H9 (cell line): ENCODE results near the gene KCNA2. TPM values are rescaled to one million over a fixed set of nuclear protein-coding genes. Genes with fewer than 3 reads are reported as not detected.

Source experiments
- DNase-seq: peaks from one replicate; pipeline ENCODE4 v3.0.0-alpha.2; 2017
- H2AFZ ChIP-seq: one replicate; pipeline ENCODE4 v1.6.1; 2013; ENCODE audit warnings: mild to moderate bottlenecking, low read length, control low read depth, moderate library complexity
- H2AK5ac ChIP-seq: 2 replicates; pipeline ENCODE4 v1.6.1; 2013; ENCODE audit warnings: low read length, control low read depth, mixed read lengths; ENCODE audit not compliant: insufficient read length
- H2BK120ac ChIP-seq: one replicate; pipeline ENCODE4 v1.6.1; 2013; ENCODE audit warnings: low read depth, mild to moderate bottlenecking, low read length, control low read depth, inconsistent platforms; ENCODE audit not compliant: poor library complexity, severe bottlenecking
- H2BK12ac ChIP-seq: 2 replicates; pipeline ENCODE4 v1.6.1; 2013; ENCODE audit warnings: low read length, control low read depth, mixed read lengths, low read depth; ENCODE audit not compliant: insufficient read length
- H2BK15ac ChIP-seq: 2 replicates; pipeline ENCODE4 v1.6.1; 2013; ENCODE audit warnings: low read depth, low read length, control low read depth
- H2BK20ac ChIP-seq: one replicate; pipeline ENCODE4 v1.6.1; 2013; ENCODE audit warnings: low read depth, mild to moderate bottlenecking, low read length, control low read depth, inconsistent platforms; ENCODE audit not compliant: poor library complexity, severe bottlenecking
- H2BK5ac ChIP-seq: 2 replicates; pipeline ENCODE4 v1.6.1; 2013; ENCODE audit warnings: low read length, control low read depth, mixed read lengths; ENCODE audit not compliant: insufficient read length
- H3K14ac ChIP-seq: 2 replicates; pipeline ENCODE4 v1.6.1; 2013; ENCODE audit warnings: low read length, control low read depth; ENCODE audit not compliant: insufficient read depth
- H3K18ac ChIP-seq: 2 replicates; pipeline ENCODE4 v1.6.1; 2013; ENCODE audit warnings: low read depth, mild to moderate bottlenecking, mixed read lengths, low read length, control low read depth; ENCODE audit not compliant: insufficient read length
- H3K23ac ChIP-seq: 2 replicates; pipeline ENCODE4 v1.6.1; 2013; ENCODE audit warnings: low read length, control low read depth, mixed read lengths, low read depth; ENCODE audit not compliant: insufficient read length
- H3K23me2 ChIP-seq: 2 replicates; pipeline ENCODE4 v1.6.1; 2013; ENCODE audit warnings: low read depth, mild to moderate bottlenecking, mixed read lengths, low read length, control low read depth; ENCODE audit not compliant: insufficient read length, poor library complexity, severe bottlenecking
- H3K27ac ChIP-seq: 2 replicates; pipeline ENCODE4 v1.5.1; 2013; ENCODE audit warnings: low read length, control low read depth, mixed read lengths, low read depth; ENCODE audit not compliant: insufficient read length
- H3K27me3 ChIP-seq: 2 replicates; pipeline ENCODE4 v1.6.1; 2013; ENCODE audit warnings: low read length, control low read depth, inconsistent platforms; ENCODE audit not compliant: insufficient read depth
- H3K4ac ChIP-seq: 2 replicates; pipeline ENCODE4 v1.6.1; 2013; ENCODE audit warnings: low read depth, mild to moderate bottlenecking, control low read depth, inconsistent platforms, low read length, moderate library complexity
- H3K4me1 ChIP-seq: 2 replicates; pipeline ENCODE4 v1.6.1; 2013; ENCODE audit warnings: low read length, control low read depth, inconsistent platforms; ENCODE audit not compliant: insufficient read depth
- H3K4me2 ChIP-seq: 2 replicates; pipeline ENCODE4 v1.6.1; 2013; ENCODE audit warnings: low read length, control low read depth, mixed read lengths; ENCODE audit not compliant: insufficient read length, insufficient read depth
- H3K56ac ChIP-seq: 2 replicates; pipeline ENCODE4 v1.6.1; 2013; ENCODE audit warnings: low read depth, mild to moderate bottlenecking, mixed read lengths, low read length, control low read depth; ENCODE audit not compliant: insufficient read length
- H3K79me1 ChIP-seq: 2 replicates; pipeline ENCODE4 v1.6.1; 2013; ENCODE audit warnings: low read depth, mild to moderate bottlenecking, moderate library complexity, low read length, control low read depth, inconsistent platforms; ENCODE audit not compliant: insufficient read depth, poor library complexity, severe bottlenecking
- H3K79me2 ChIP-seq: 2 replicates; pipeline ENCODE4 v1.6.1; 2013; ENCODE audit warnings: low read length, control low read depth, inconsistent platforms; ENCODE audit not compliant: insufficient read depth
- H3K9ac ChIP-seq: 2 replicates; pipeline ENCODE4 v1.6.1; 2013; ENCODE audit warnings: low read length, control low read depth, mixed read lengths; ENCODE audit not compliant: insufficient read length; ENCODE audit errors: extremely low read depth
- H3K9me3 ChIP-seq: one replicate; pipeline ENCODE4 v1.6.1; 2013; ENCODE audit warnings: low read depth, low read length, inconsistent platforms; ENCODE audit not compliant: control insufficient read depth
- H3T11ph ChIP-seq: one replicate; pipeline ENCODE4 v1.6.1; 2013; ENCODE audit warnings: mild to moderate bottlenecking, low read length, control low read depth, inconsistent platforms
- H4K20me1 ChIP-seq: one replicate; pipeline ENCODE4 v1.6.1; 2013; ENCODE audit not compliant: control insufficient read depth, insufficient read length, insufficient read depth
- H4K5ac ChIP-seq: 2 replicates; pipeline ENCODE4 v1.6.1; 2013; ENCODE audit warnings: low read depth, mild to moderate bottlenecking, mixed read lengths, low read length, control low read depth; ENCODE audit not compliant: insufficient read length
- H4K8ac ChIP-seq: replicated peaks from 2 replicates; pipeline ENCODE4 v1.6.1; 2013; ENCODE audit warnings: low read length, control low read depth, mixed read lengths, low read depth; ENCODE audit not compliant: insufficient read length
- H4K91ac ChIP-seq: 2 replicates; pipeline ENCODE4 v1.6.1; 2013; ENCODE audit warnings: low read depth, mild to moderate bottlenecking, moderate library complexity, mixed read lengths, low read length, control low read depth; ENCODE audit not compliant: insufficient read length
- H3K27ac Mint-ChIP-seq, 3 experiments: 2 replicates in 2 of 3; 3 replicates in 1 of 3; pipeline ENCODE4 v1.8.0; 2020 to 2021; ENCODE audit warnings: mixed read lengths in 3 of 3, mild to moderate bottlenecking in 1 of 3, moderate library complexity in 1 of 3
- H3K27me3 Mint-ChIP-seq: 2 replicates; pipeline ENCODE4 v1.8.0; 2021; ENCODE audit warnings: low read depth, mild to moderate bottlenecking, moderate library complexity, mixed read lengths
- H3K36me3 Mint-ChIP-seq, 3 experiments: 2 replicates in 2 of 3; 3 replicates in 1 of 3; pipeline ENCODE4 v1.8.0; 2020 to 2021; ENCODE audit warnings: low read depth in 3 of 3, mixed read lengths in 3 of 3; ENCODE audit not compliant: insufficient read depth in 1 of 3
- H3K4me1 Mint-ChIP-seq, 2 experiments: 2 replicates each; pipeline ENCODE4 v1.8.0; 2020; ENCODE audit warnings: mixed read lengths in 2 of 2
- H3K4me3 Mint-ChIP-seq, 2 experiments: 2 replicates in 1 of 2; 3 replicates in 1 of 2; pipeline ENCODE4 v1.8.0; 2020 to 2021; ENCODE audit warnings: mild to moderate bottlenecking in 2 of 2, mixed read lengths in 2 of 2, moderate library complexity in 1 of 2
- H3K9me3 Mint-ChIP-seq, 2 experiments: 2 replicates in 1 of 2; 3 replicates in 1 of 2; pipeline ENCODE4 v1.8.0; 2020; ENCODE audit warnings: mild to moderate bottlenecking in 2 of 2, mixed read lengths in 2 of 2, moderate library complexity in 1 of 2
- CTCF ChIP-seq: fragments of 200-600 bp; sonication (generic); conservative IDR thresholded peaks from 3 replicates; pipeline ENCODE4 v1.8.0; 2021; ENCODE audit warnings: antibody characterized with exemption, mild to moderate bottlenecking
- WGBS: extraction: QIAGEN DNeasy Blood & Tissue Kit; methylation state at CpG from one replicate; pipeline ENCODE4 v1.1.7; 2013; ENCODE audit warnings: missing lambda C conversion rate, low lambda C conversion rate, mixed read lengths; ENCODE audit not compliant: insufficient read length; ENCODE audit errors: extremely low coverage; 5-methylcytosine and 5-hydroxymethylcytosine counted together
- total RNA-seq: library from RNA; stranded (reverse); gene quantifications from 2 replicates; pipeline ENCODE4 v1.2.1, GENCODE V29; 2021

The KCNA2 gene
- total RNA-seq, 1 experiment from 2014 or later = 0.33 TPM

DNA sequence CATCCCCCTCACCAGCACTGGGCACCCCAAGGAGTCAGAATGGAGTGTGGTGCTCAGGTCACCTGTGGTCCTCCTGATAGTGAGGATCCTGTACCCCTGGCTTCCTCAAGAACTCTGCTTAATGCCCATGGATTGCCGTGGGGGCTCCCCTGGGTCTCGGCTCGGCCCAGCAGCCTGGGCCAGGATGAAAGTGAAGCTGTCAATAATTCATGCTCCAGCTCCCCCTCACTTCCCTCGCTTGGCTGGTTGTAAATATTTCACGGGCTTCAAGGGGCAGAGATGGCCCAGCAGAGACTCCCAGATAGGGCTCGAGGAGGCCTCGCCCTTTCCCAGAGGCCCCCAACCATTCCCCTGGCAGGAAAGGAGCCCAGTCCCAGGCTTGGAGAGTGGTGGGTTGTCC, 44.6 kb downstream of the KCNA2 start:
- no peak overlapping the region for H2BK15ac ChIP-seq
- no peaks in the 10 kb centered on the region for H3K79me1 ChIP-seq
- H2AFZ ChIP-seq = no peak overlapping the region
- no peak overlapping the region for H3K56ac ChIP-seq
- no peaks in the 10 kb centered on the region for H3K79me2 ChIP-seq
- no peak overlapping the region for H2BK20ac ChIP-seq
- H2BK12ac ChIP-seq = no peak overlapping the region
- Mint-ChIP-seq H3K4me3 (no peak overlapping the region), H3K27ac (no peak overlapping the region), H3K4me1 (peaks cover 10 to 11% of the 10 kb centered on the region in 2 experiments), H3K36me3 (no peaks in the 10 kb centered on the region), H3K27me3 (peaks cover 95% of the 10 kb centered on the region), H3K9me3 (no peaks in the 10 kb centered on the region)
- no peaks in the 10 kb centered on the region for H3K9me3 ChIP-seq
- no peak overlapping the region for H3K9ac ChIP-seq
- no peak overlapping the region for H2BK120ac ChIP-seq
- no peak overlapping the region for H3K14ac ChIP-seq
- no peak overlapping the region for H3K4ac ChIP-seq
- no peaks in the 10 kb centered on the region; the same call in 1 of the 2 replicates for H3K27me3 ChIP-seq
- no peak overlapping the region for H3T11ph ChIP-seq
- H3K18ac ChIP-seq = no peak overlapping the region
- no CpG with 5 or more reads among the region's 7 CpGs for WGBS
- no peaks in the 10 kb centered on the region for H4K20me1 ChIP-seq
- H4K5ac ChIP-seq = no peak overlapping the region
- DNase-seq = peak; percentile 8
- no peak for TF ChIP-seq CTCF
- H2BK5ac ChIP-seq = no peak overlapping the region
- no peak overlapping the region for H3K23ac ChIP-seq
- no peaks in the 10 kb centered on the region for H3K23me2 ChIP-seq
- no peak overlapping the region for H3K4me2 ChIP-seq
- no peak overlapping the region for H3K27ac ChIP-seq
- H4K91ac ChIP-seq = no peak overlapping the region
- no peak overlapping the region for H2AK5ac ChIP-seq
- no peaks in the 10 kb centered on the region for H3K4me1 ChIP-seq
- H4K8ac ChIP-seq = no peak overlapping the region
